Ecto neural progenitor cell (in vitro differentiated cells): ENCODE results near the gene YIPF1.
A peak's percentile ranks its signal among the peaks of the same experiment; 100 is the strongest.
"Not testable (repeated sequence)": the region's sequence is repeated elsewhere in the genome, so short reads cannot be mapped to it uniquely, and the experiment has no call there.

Experiments
- DNase-seq: peaks from one replicate; pipeline ENCODE4 v3.0.0-alpha.2; 2018; ENCODE audit warnings: low spot score

YIPF1 gene

GRCh38 chr1:53837924-53838653, 51.5 kb downstream of the YIPF1 start, which contains the start of gene NDC1:
TSS of gene NDC1 (minus strand) at chr1:53838296. CDS start at chr1:53838261, 35 bp downstream.
- peak; percentile 96 for DNase-seq

- no peak for DNase-seq
Measured at GRCh38 chr1:53837646-53837923, 52.0 kb downstream of the YIPF1 start.

- DNase-seq = no peak
Measured at GRCh38 chr1:53835491-53835890, 54.1 kb downstream of the YIPF1 start.

- no peak for DNase-seq
Measured at GRCh38 chr1:53834776-53835175, 54.8 kb downstream of the YIPF1 start.

GRCh38 chr1:53833393-53833792, 56.2 kb downstream of the YIPF1 start:
- DNase-seq = no peak

- DNase-seq = no peak
Measured at GRCh38 chr1:53826367-53826766, 63.2 kb downstream of the YIPF1 start.

GRCh38 chr1:53825306-53825705, 64.3 kb downstream of the YIPF1 start:
- DNase-seq = no peak

- DNase-seq = no peak
Measured at GRCh38 chr1:53822931-53823330, 66.7 kb downstream of the YIPF1 start.

GRCh38 chr1:53821380-53821779, 68.2 kb downstream of the YIPF1 start:
- DNase-seq = no peak

GRCh38 chr1:53819387-53819786, 70.2 kb downstream of the YIPF1 start:
- no peak for DNase-seq

- DNase-seq = not testable (repeated sequence)
Measured at GRCh38 chr1:53816584-53816983, 73.0 kb downstream of the YIPF1 start.

- not testable (repeated sequence) for DNase-seq
Measured at GRCh38 chr1:53815484-53815883, 74.1 kb downstream of the YIPF1 start.

GRCh38 chr1:53811414-53811851, 78.2 kb downstream of the YIPF1 start:
- peak; percentile 60 for DNase-seq

GRCh38 chr1:53810497-53810896, 79.1 kb downstream of the YIPF1 start:
- no peak for DNase-seq

- DNase-seq = no peak
Measured at GRCh38 chr1:53810007-53810406, 79.6 kb downstream of the YIPF1 start.

GRCh38 chr1:53807916-53808315, 81.7 kb downstream of the YIPF1 start:
- DNase-seq = no peak

GRCh38 chr1:53804791-53805505, 84.6 kb downstream of the YIPF1 start:
- DNase-seq = no peak

GRCh38 chr1:53804181-53804580, 85.4 kb downstream of the YIPF1 start:
- no peak for DNase-seq
